Suprapubic skin (tissue), 4 donors: ENCODE data around the gene USF3. TPM values are rescaled to one million over a fixed set of nuclear protein-coding genes. Genes with fewer than 3 reads are reported as not detected.

ENCODE experiments used
- DNase-seq, 2 donors: peaks; one replicate each; pipeline ENCODE4 v3.0.0-alpha.2; 2019; ENCODE audit warnings: low spot score in 2 of 2
- H3K27ac ChIP-seq: fragments of 200-600 bp; sonication (generic); one replicate; pipeline ENCODE4 v1.5.1; 2019
- H3K27me3 ChIP-seq: fragments of 200-600 bp; sonication (generic); one replicate; pipeline ENCODE4 v1.5.1; 2019
- H3K36me3 ChIP-seq: fragments of 200-600 bp; sonication (generic); one replicate; pipeline ENCODE4 v1.5.1; 2019
- H3K4me1 ChIP-seq: fragments of 200-600 bp; sonication (generic); one replicate; pipeline ENCODE4 v1.5.1; 2019
- H3K4me3 ChIP-seq: fragments of 200-600 bp; sonication (generic); one replicate; pipeline ENCODE4 v1.5.1; 2019; ENCODE audit warnings: mild to moderate bottlenecking
- H3K9me3 ChIP-seq: fragments of 200-600 bp; sonication (generic); one replicate; pipeline ENCODE4 v1.5.1; 2019
- EP300 ChIP-seq: sonication (generic); formaldehyde crosslinking; IDR thresholded peaks from one replicate; pipeline ENCODE4 v1.6.1; 2017; ENCODE audit warnings: antibody characterized with exemption
- POLR2A ChIP-seq, 2 donors: fragments of 450-650 bp; IDR thresholded peaks; one replicate each; pipeline ENCODE4 v1.6.1; 2017; ENCODE audit warnings: antibody characterized with exemption in 2 of 2, mild to moderate bottlenecking in 2 of 2, moderate library complexity in 2 of 2
- POLR2AphosphoS5 ChIP-seq, 3 donors: sonication (generic); formaldehyde crosslinking; IDR thresholded peaks; one replicate each; pipeline ENCODE4 v1.6.1; 2017; ENCODE audit warnings: antibody characterized with exemption in 3 of 3
- WGBS: methylation state at CpG from one replicate; pipeline ENCODE4 v1.1.5; 2018; 5-methylcytosine and 5-hydroxymethylcytosine counted together
- total RNA-seq, 4 donors: library from RNA; depleted of rRNA; stranded (reverse); fragments of >200 nt; gene quantifications; one replicate each; pipeline ENCODE4 v1.1.0, GENCODE V29; 2016
- TF ChIP-seq, protein P1 (sequence below), 2 donors: fragments of 200-600 bp in 1 of 2; fragments of 450-650 bp in 1 of 2; sonication (generic) in 1 of 2; IDR thresholded peaks; one replicate each; pipeline ENCODE4 v1.5.1; 2016 to 2019; ENCODE audit warnings: antibody characterized with exemption in 2 of 2, mild to moderate bottlenecking in 1 of 2, moderate library complexity in 1 of 2

USF3 gene
- total RNA-seq, 4 donors from 2014 or later = 20.6 to 34.6 (median 28.2) TPM

DNA sequence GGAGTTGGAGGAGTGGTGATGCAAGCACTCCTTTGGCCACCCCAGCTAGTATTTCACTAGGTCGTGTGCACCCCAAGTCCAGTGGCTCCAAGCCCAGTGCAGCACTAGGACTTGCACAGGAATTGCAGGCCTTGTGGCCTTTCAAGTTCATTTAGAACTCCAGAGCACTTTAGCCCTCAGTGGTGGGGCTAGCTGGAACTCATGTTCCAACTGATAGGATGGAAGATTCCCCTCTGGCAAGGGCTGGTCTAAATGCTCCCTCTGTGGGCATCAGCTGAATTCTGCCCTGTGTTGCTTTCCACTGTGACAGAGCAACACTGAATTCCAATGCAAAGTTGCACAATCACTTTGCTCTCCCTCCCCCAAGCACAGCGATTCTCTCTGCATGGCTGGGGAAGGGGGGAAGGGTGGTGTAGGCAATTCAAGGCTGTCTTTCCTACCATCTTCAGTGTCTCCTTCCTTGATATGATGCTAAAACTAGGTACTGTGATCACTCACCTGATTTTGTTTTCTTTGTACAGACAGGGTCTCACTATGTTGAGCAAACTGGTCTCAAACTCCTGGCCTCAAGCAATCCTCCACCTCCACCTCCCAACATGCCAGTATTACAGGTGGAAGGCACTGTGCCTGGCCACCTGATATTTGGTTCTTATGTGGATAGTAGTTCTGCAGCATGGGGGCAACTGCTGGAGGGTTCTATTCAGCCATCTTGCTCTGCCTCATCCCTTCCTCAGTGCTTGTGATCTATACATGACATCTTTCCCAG, 10.3 kb downstream of the USF3 start:
- no peak overlapping the region for H3K4me3 ChIP-seq
- peaks cover 3% of the 10 kb centered on the region for H3K4me1 ChIP-seq
- H3K36me3 ChIP-seq = peaks cover 7% of the 10 kb centered on the region
- H3K27me3 ChIP-seq = no peaks in the 10 kb centered on the region
- no peak overlapping the region for H3K27ac ChIP-seq
- TF ChIP-seq, protein P1, sequence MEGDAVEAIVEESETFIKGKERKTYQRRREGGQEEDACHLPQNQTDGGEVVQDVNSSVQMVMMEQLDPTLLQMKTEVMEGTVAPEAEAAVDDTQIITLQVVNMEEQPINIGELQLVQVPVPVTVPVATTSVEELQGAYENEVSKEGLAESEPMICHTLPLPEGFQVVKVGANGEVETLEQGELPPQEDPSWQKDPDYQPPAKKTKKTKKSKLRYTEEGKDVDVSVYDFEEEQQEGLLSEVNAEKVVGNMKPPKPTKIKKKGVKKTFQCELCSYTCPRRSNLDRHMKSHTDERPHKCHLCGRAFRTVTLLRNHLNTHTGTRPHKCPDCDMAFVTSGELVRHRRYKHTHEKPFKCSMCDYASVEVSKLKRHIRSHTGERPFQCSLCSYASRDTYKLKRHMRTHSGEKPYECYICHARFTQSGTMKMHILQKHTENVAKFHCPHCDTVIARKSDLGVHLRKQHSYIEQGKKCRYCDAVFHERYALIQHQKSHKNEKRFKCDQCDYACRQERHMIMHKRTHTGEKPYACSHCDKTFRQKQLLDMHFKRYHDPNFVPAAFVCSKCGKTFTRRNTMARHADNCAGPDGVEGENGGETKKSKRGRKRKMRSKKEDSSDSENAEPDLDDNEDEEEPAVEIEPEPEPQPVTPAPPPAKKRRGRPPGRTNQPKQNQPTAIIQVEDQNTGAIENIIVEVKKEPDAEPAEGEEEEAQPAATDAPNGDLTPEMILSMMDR (IDR thresholded peaks at IDR 0.05) = no peak
- TF ChIP-seq EP300 (no peak), POLR2A (IDR thresholded peaks at IDR 0.05) (no peak), POLR2AphosphoS5 (IDR thresholded peaks at IDR 0.05) (no peak)
- WGBS = 58% methylated on average over 2 of the region's 2 CpGs
- peaks cover 7% of the 10 kb centered on the region for H3K9me3 ChIP-seq
- DNase-seq = no peak

DNA sequence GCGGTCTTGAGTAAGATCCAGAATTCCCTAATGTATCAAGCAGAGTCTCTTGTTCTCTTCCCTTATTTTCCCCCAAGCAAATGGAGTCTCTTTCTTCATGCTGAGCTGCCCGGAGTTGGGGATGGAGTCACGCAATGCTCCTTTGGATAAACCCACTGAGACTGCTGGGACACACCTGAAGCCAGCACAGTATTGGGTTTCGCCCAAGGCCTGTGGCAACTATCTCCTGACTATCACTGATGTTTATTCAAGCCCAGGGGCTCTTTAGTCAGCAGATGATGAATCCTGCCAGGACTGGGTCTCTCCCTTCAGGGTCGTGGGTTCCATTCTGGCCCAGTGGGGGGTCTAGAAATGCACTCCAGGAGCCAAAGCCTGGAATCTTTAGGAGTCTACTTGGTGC, 11.3 kb downstream of the USF3 start:
- H3K4me3 ChIP-seq = no peak overlapping the region
- no peak overlapping the region for H3K27ac ChIP-seq
- H3K4me1 ChIP-seq = peaks cover 3% of the 10 kb centered on the region
- H3K27me3 ChIP-seq = no peaks in the 10 kb centered on the region
- DNase-seq = no peak
- WGBS = 93% methylated on average over 5 of the region's 5 CpGs
- H3K36me3 ChIP-seq = peaks cover 7% of the 10 kb centered on the region
- H3K9me3 ChIP-seq = peaks cover 7% of the 10 kb centered on the region
- TF ChIP-seq, protein P1 (IDR thresholded peaks at IDR 0.05) = no peak
- TF ChIP-seq POLR2AphosphoS5 (IDR thresholded peaks at IDR 0.05) = no peak
- no peak for TF ChIP-seq EP300

DNA sequence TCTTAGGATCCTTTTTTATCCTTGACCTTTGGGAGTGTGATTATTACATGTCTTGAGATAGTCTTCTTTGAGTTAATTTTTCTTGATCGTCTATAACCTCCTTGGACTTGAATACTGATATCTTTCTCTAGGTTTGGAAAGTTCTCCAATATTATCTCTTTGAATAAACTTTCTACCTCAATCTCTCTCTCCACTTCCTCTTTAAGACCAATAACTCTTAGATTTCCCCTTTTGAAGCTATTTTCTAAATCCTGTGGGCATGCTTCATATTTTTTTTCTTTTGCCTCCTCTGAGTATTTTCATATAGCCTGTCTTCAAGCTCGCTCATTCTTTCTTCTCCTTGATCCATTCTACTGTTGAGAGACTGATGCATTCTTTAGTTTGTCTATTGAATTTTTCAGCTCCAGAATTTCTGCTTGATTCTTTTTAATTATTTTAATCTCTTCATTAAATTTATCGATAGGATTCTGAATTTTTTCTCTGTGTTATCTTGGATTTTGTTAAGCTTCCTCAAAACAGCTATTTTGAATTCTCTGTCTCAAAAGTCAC, 12.1 kb downstream of the USF3 start:
- no peak for TF ChIP-seq POLR2AphosphoS5 (IDR thresholded peaks at IDR 0.05)
- TF ChIP-seq POLR2A (IDR thresholded peaks at IDR 0.05) = no peak
- TF ChIP-seq EP300 = no peak
- TF ChIP-seq, protein P1 (IDR thresholded peaks at IDR 0.05) = no peak
- peaks cover 7% of the 10 kb centered on the region for H3K9me3 ChIP-seq
- peaks cover 7% of the 10 kb centered on the region for H3K36me3 ChIP-seq
- no peak overlapping the region for H3K4me3 ChIP-seq
- no peak for DNase-seq
- H3K27me3 ChIP-seq = no peaks in the 10 kb centered on the region
- 95% methylated on average over 3 of the region's 3 CpGs for WGBS
- H3K4me1 ChIP-seq = peaks cover 3% of the 10 kb centered on the region
- H3K27ac ChIP-seq = no peak overlapping the region

DNA sequence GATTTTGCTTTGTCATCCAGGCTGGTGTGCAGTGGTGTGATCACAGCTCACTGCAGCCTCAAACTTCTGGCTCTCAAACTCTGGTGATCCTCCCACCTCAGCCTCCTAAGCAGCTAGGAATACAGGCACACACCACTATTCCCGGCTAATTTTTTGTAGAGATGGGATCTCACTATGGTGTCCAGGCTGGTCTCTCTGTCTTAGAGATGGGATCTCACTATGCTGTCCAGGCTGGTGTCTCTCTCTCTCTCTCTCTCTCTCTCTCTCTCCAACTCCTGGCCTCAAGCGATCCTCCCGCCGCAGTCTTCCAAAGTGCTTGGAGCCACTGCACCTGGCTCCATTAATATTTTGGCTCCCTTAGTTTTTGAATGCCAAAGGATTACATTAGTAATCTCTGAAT, 17.7 kb downstream of the USF3 start:
- peaks cover 25% of the 10 kb centered on the region for H3K36me3 ChIP-seq
- no peaks in the 10 kb centered on the region for H3K4me1 ChIP-seq
- H3K9me3 ChIP-seq = no peaks in the 10 kb centered on the region
- H3K27ac ChIP-seq = no peak overlapping the region
- H3K4me3 ChIP-seq = no peak overlapping the region
- H3K27me3 ChIP-seq = no peaks in the 10 kb centered on the region
- DNase-seq = no peak
- WGBS = 97% methylated on average over 4 of the region's 4 CpGs
- TF ChIP-seq POLR2A (IDR thresholded peaks at IDR 0.05) (no peak), EP300 (no peak), POLR2AphosphoS5 (IDR thresholded peaks at IDR 0.05) (no peak)
- TF ChIP-seq, protein P1 (IDR thresholded peaks at IDR 0.05) = no peak

DNA sequence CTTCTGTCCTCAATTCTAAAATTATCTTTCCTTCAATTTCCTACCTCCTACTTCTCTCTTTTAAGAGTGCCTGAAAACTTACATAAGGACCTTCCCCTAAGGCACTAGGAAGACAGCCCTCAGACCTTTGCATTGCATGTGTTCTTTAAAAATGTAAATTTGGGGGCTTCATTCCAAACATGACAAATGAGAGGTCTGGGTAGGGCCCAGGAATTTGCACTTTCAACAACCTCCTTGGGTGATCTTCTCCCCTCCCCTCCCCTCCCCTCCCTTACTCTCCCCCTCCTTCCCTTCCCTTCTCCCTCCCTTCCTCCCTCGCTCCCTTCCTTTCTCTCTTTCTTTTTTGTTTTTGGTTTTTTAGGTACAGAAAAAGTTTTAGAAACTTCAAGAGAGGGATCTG, 18.7 kb downstream of the USF3 start:
- H3K4me1 ChIP-seq = no peaks in the 10 kb centered on the region
- peaks cover 28% of the 10 kb centered on the region for H3K36me3 ChIP-seq
- H3K9me3 ChIP-seq = no peaks in the 10 kb centered on the region
- H3K27me3 ChIP-seq = no peaks in the 10 kb centered on the region
- no peak overlapping the region for H3K27ac ChIP-seq
- no peak for TF ChIP-seq POLR2AphosphoS5 (IDR thresholded peaks at IDR 0.05)
- no peak for TF ChIP-seq EP300
- no peak for TF ChIP-seq POLR2A (IDR thresholded peaks at IDR 0.05)
- TF ChIP-seq, protein P1 (IDR thresholded peaks at IDR 0.05) = no peak
- no peak for DNase-seq
- H3K4me3 ChIP-seq = no peak overlapping the region
- 89% methylated on average over 1 of the region's 1 CpG for WGBS
